OCI-LY3 (cell line): Measurements from ENCODE around the gene KAZN.

Experiments
- EZH2phosphoT487 ChIP-seq: fragments of 200-600 bp; shearing (Covaris generic); IDR thresholded peaks from 2 replicates; pipeline ENCODE4 v1.6.1; 2018; ENCODE audit warnings: antibody characterized with exemption, mixed run types, low read depth
- TF ChIP-seq, protein P1 (sequence below): fragments of 200-600, 300-600 bp; sonication (generic); IDR thresholded peaks from 2 replicates; pipeline ENCODE4 v1.5.1; 2014; ENCODE audit warnings: antibody characterized with exemption, low read length, low read depth

DNA sequence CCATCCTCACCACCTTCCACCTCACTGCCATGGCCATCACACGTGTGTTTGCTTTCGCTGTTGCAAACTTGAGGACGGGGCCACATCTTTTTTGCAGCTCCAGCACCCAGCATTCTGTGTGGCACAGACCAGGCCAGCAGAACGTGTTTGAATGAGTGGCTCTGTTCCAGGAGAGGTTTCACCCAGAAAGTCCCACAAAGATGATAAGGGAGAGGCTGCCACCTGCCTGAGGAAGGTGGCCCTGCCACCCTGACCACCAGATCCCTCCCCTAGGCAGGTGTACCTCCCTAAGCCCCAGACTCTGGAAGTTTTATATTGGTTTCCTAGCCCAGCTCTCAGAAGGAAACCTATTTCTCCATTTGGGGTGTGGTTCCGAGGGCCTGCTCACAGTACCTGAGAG lies 252.1 kb downstream of the KAZN start:
- TF ChIP-seq, protein P1, sequence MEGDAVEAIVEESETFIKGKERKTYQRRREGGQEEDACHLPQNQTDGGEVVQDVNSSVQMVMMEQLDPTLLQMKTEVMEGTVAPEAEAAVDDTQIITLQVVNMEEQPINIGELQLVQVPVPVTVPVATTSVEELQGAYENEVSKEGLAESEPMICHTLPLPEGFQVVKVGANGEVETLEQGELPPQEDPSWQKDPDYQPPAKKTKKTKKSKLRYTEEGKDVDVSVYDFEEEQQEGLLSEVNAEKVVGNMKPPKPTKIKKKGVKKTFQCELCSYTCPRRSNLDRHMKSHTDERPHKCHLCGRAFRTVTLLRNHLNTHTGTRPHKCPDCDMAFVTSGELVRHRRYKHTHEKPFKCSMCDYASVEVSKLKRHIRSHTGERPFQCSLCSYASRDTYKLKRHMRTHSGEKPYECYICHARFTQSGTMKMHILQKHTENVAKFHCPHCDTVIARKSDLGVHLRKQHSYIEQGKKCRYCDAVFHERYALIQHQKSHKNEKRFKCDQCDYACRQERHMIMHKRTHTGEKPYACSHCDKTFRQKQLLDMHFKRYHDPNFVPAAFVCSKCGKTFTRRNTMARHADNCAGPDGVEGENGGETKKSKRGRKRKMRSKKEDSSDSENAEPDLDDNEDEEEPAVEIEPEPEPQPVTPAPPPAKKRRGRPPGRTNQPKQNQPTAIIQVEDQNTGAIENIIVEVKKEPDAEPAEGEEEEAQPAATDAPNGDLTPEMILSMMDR, result no peak
- TF ChIP-seq EZH2phosphoT487, result no peak
